Left lobe of liver (tissue), 2 donors: ENCODE data around the gene CEP57L1. TPM values are rescaled to one million over a fixed set of nuclear protein-coding genes. Genes with fewer than 3 reads are reported as not detected.
"Not testable (repeated sequence)": the region's sequence is repeated elsewhere in the genome, so short reads cannot be mapped to it uniquely, and the experiment has no call there.

Source experiments
- ATAC-seq: fragments of 200-7000 bp; cut with Tn5 transposase; one replicate; pipeline ENCODE4 v1.9.1; 2020; ENCODE audit warnings: mild to moderate bottlenecking, moderate library complexity
- DNase-seq: peaks from one replicate; pipeline ENCODE4 v3.0.0-alpha.2; 2020; ENCODE audit warnings: low spot score
- total RNA-seq: library from RNA; stranded (reverse); gene quantifications from one replicate; pipeline ENCODE4 v1.2.1, GENCODE V29; 2021
- donor health status: DM: no; HTN: no; CAD: no; lungs with moderate emphysema.
- donor health status: DM: no; HTN: yes; CAD: no.

CEP57L1 gene
- total RNA-seq, 1 donor from 2014 or later, result 7.2 TPM

DNA sequence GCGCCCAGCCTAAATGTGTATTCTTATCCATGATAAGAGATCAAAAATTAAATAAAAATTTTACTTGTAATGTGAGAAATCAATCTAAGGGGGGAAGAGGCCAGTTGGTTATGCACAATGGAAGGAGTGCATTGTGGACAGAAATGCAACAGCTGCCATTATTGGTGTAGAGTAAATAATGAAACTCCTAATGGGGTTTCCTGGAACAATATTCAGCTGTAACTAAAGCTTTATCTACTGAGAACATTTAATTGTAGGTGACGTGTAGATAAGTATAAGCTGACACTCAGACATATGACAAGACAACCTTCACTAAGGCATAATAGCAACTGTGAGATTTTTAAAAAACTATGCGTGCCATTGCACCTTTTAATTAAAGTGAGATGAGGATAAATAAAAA, 71.4 kb downstream of the CEP57L1 start:
- DNase-seq (no peak), ATAC-seq (no peak)

DNA sequence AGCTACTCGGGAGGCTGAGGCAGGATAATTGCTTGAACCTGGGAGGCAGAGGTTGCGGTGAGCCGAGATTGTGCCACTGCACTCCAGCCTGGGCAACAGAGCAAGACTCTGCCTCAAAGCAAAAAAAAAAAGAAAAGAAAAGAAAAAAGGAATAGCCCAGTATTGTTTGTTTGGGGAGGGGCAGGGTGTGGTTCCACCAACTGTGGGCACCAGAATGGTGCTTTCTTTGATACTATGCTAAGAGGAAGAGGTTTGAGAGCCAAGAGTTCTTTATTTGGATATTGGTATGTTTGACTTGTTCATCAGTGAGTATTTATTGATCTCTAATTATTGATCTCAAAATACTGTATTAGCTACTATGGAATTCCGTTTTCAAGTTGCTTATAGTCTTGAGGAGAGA, 72.3 kb downstream of the CEP57L1 start:
- ATAC-seq, result no peak

DNA sequence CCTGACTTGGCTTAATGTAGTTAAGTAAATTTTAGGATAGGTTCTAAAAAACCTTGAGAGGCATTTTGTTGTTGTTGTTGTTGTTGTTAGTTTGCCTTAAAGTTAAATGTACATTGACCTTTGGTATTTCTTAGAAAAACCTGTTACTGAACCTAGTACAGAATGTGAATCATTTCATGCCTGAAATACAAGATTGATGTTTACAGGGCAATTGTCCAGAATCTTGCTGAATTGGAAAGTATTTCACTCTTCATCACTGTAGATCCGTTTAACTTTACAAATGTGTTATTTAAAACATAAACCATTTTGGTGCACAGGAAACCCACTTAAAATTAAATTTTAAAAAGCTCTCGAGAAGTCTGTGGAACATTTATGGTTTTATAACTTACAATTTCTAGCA, 75.0 kb downstream of the CEP57L1 start:
- no peak for ATAC-seq
- no peak for DNase-seq

More for the DNA sequence above, 72.3 kb downstream of the CEP57L1 start:
- no peak for DNase-seq

DNA sequence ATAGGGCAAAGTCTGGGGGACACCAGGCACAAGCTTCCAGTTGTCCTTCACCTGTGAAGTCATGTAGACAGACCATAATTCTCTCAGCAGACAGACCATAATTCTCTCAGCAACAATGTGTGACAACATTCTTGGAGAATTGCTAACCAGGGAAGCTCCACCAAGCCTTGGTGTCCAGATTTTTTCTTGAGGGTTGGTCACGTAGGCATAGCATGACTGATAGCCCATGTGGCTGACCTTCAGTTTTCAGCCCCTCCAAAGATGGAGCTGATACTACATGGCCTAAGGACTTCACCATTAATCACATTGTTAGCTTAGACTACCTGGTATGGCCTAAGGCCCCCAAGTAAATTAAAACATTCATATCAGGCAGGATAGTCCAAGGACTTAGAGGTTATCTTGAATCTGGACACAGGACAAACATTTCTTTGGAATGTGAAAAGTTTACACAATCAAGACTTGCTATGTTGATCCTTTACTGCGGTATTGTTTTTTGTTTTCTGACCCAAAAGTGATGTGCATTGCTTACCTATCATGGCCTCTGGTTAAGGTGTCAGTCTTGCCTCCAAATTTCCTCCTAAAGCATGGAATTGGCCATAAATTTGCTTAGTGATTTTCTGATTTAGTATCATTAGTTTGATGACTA, 76.9 kb downstream of the CEP57L1 start:
- DNase-seq, result no peak

DNA sequence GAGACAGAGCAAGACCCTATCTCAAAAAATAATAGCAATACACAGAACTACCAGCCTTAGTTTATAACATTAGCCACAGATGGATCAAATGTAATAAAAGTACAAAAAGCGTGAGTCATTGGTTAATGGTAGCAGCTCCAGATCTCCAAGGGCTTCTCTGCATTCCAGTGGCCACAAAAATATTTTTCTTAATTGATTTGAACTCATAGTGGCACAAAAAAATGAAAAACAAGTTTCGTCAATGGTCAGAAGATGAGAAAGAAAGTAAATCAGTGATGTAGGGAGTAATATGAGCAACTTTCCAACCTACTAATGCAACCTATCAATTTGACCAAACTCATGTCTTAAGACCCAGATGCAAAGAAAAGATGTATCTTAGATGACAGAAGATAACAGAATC, 79.6 kb downstream of the CEP57L1 start:
- ATAC-seq (no peak), DNase-seq (no peak)

More for the DNA sequence above, 76.9 kb downstream of the CEP57L1 start:
- no peak for ATAC-seq

DNA sequence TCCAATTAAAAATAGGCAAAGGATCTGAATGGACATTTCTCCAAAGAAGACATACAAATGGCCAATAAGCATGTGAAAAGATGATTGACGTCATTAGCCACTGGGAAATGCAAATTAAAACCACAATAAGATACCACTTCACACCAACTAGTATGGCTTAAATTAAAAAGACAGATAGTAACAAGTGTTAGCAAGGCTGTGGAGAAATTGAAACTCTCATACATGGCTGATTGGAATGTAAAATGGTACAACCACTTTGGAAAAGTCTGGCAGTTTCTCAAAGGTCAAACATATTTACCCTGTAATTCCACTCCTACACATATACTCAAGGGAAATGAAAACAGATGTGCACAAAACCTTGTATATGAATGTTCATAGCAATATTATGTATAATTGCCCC, 83.6 kb downstream of the CEP57L1 start:
- no peak for ATAC-seq
- DNase-seq, result no peak

DNA sequence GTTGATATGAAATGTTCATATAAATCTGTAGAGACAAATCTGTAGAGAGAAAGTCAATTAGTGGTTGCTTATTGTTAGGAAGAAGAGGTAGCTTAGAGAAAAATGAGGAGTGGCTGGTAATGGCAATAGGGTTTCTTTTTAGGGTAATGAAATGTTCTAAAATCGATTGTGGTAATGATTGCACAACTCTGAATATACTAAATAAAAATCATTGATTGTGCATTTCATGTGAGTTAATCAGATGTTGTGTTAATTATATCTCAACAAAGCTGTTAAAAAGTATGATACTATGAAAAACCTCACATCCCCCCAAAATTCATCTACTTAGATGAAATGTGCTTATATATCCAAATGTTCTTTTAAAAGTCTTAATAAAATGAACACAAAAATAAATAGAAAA, 84.2 kb downstream of the CEP57L1 start:
- DNase-seq (no peak), ATAC-seq (no peak)

DNA sequence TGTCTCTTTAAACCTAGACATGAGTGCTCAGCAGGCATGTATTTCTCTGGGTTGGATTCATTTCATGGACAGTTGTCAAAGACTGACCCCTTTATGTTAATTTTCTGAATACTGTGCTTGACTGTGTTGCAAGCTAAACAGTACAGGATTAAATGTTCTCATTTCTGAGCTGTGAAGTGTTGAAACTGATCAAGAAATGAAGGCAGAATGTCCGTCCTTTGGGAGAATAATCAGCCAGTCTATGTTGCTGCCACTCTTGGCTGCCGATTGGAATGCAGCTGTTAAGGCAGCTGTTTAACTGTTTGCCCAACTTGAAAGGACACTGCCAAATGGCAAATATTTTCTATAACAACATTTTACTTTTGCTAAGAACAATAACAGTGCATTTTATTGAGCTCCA, 87.3 kb downstream of the CEP57L1 start:
- ATAC-seq, result peak; percentile 38
- no peak for DNase-seq

DNA sequence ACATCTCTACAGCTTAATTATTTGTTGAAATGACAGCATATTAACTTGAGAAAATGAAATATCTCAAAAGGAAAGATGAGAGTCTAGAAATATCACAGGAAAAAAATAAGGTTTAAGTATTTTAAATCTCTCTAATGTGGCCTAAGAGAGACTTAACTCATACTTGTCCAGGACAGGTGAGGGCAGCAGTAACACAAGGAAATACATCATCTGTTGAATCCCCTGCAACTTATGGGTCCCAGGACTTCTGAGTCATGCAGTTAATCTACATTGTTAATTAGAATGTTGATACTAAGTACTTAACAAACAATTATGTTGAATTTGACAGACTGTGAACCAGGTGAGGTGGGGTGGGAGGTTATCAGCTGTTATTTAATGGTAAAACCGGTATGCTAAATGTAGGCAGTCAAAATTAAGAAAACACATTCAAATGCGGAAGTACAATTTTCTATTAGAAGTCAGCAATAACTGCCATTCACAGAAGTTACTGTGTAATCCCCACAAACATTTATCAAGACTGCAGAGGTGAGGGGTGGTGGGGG, 87.9 kb downstream of the CEP57L1 start:
- ATAC-seq (no peak), DNase-seq (no peak)

DNA sequence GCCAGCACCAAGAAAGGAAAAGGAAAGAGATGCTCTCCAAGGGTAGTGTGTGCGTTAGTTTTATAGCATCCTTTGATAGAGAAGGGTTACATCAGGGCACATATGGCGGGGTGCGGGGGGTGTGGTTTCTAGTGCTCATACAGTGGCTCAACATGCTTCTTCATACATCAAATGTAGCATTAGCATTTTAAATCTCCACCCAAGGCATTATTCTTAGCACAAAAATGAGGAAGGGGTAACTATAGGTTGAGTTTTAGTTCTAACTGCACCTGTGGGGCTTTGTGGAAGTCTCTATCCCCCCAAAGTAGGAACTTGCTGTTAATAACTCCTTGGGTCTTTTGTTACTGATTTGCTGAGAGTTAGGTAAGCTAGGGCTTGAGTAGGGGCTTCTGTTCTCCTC, 89.3 kb downstream of the CEP57L1 start:
- ATAC-seq (no peak), DNase-seq (no peak)

DNA sequence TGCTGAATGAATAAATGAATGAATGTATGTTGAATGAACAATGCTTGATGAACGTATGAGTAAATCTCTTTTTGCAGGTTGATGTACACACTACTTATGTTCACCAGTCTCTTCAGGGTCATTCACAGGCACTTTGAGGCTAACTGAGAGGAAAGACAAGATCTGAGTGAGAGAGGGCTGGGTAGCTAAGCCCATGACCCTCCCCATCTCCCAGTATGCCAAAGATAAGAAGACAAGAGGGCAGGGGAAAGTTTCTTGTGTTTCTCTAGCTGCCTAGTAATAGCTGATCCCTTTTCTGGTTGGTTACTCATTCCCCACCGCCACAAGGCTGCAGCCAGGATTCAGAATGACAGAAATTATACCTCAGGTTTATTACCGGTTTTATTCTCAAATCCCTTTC, 90.7 kb downstream of the CEP57L1 start:
- ATAC-seq, result no peak
- DNase-seq, result no peak

DNA sequence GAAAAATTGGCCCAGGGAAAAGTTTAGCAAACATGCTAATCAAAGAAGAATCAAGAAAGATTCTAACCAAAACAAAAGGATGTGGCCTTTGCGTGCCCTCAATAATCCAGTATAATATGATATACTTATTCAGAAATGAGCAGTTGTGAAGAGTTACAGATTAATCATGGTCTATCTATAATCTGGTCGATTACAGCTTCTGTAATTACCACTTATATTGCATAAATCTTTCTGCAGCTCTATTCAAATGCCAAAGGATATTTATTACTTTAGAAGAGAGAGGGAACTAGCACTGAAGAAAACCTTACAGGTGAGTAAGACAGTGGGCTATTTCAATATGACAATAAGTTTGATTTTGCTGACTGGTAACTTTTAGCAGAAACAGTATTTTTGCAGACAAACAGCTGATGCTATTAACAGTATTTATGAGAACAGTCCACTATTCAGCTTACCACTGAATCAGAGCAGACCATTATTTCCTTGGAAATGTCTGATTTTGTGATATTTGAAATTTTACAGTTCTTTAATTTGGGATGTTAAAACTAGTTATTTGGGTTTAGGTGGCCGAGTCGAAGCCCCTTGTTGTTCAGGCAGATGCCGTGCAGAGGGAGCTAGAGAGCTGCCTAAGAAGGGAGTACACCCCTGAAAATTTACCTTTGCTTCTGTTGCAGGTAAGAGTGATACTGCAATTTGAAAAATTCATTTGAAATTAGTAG, 92.2 kb downstream of the CEP57L1 start:
- DNase-seq, result peak; percentile 64
- ATAC-seq, result peak; percentile 99

DNA sequence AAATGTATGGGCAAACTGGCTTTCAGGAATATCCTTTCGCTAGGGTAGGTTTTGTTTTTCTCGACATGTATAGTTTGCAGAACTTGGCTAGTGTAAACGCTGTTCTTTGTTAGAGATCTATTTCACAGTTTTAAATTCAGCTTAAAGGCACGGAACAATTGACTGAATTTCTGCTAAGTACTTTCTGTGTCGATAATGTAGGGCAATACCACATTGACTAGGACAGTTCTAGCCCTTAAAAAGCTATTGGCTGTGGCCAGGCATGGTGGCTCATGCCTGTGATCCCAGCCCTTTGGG, 92.8 kb downstream of the CEP57L1 start:
- DNase-seq (no peak), ATAC-seq (peak; percentile 28)

DNA sequence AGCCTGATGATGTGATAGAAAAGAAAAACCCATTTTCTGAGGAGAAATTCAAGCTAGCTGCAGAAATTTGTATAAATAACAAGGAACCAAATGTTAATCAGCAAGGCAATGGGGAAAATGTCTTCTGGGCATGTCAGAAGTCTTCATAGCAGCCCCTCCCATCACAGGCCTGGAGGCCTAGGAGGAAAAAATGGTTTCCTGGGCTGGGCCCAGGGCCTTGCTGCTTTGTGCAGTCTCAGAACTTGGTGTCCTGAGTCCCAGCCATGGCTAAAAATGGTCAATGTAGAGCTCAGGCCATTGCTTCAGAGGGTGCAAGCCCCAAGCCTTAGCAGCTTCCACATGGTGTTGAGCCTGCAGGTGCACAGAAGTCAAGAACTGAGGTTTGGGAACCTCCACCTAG, 96.1 kb downstream of the CEP57L1 start:
- not testable (repeated sequence) for ATAC-seq, DNase-seq

DNA sequence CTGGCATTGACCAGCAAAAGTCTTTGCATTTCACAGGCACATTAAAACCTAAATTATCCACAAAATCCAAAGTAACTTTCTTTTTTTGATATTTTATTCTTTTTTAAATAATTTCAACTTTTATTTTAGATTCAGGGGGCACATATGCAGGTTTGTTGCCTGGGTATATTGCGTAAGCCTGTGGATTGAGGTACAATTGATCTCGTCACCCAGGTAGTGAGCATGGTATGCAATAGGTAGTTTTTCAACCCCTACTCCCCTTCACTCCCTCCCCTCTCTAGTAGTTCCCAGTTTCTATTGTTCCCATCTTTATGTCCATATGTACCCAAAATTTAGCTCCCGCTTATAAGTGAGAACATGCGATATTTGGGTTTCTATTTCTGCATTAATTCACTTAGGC, 97.6 kb downstream of the CEP57L1 start:
- DNase-seq (no peak), ATAC-seq (no peak)

DNA sequence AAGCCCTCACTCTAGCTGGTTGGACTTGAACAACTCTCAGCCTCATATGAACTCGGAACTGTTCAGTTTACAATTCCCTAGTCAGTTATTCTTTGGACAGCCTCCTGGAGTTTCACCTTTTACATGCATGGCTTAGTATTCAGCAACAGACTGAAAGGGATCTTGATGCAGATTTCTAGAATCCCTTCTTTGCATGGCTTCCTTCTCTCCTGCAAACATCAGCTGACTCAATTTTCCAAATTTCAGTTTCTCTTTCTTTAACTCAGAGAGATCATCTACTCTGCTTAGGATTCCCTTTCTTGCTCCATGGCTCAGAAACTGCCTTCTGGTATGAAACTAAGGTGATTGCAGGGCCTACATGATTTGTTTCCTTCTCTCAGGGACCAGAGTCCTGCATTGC, 99.6 kb downstream of the CEP57L1 start:
- DNase-seq, result no peak
- ATAC-seq, result peak; percentile 91

DNA sequence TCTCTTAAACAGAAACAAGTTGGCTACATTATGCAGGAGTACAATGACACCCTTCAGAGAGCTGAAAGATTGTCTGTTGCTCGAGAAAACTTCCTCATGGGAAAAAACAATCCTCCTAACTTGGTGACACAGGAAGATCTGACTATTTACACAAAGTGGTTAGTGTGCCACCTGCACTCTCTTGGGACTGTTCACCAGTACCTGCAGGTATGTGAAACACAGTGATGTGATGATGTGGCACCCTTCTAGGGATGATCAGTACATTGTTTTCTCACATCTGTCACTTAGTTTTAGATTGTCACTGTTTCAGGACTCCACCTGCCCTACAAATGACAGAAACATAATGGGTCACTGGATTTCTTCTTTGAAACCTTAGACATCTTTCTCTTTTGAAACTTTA, 101.8 kb downstream of the CEP57L1 start:
- no peak for ATAC-seq
- DNase-seq, result no peak

DNA sequence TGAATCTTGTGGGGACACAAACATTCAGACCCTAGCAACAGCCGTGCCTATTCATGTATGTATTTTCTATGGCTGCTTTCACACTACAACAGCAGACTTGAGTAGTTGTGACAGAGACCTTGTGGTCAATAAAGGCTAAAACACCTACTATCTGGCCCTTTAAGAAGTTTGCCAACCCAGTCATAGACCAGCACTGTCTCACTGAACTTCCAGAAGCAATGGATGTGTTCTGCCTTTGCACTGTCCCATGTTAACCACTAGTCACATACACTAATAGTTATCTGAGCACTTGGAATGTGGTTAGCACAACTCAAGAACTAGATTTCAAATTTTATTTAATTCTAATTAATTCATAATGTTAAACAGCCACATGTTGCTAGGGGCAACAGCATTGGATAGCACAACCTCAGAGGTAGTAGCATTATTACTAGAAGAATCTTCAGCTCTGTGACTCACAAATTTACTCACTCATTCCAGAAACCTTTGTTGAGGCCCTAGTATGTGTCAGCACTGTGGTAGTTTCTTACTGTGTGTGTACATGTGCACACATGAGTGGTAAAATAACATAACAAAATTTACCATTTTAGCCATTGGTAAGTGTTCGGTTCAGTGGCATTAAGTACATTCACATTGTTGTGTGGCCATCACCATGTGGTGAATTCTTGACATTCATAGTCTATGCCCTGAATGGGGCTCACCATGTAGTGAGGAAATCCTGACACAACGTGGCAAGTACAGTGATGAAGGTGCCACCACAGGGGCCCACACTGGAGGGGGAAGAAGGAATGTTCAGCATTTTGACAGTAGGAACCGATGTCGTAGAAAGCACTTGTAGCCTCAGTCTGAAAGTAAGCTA, 107.3 kb downstream of the CEP57L1 start:
- no peak for DNase-seq
- no peak for ATAC-seq

DNA sequence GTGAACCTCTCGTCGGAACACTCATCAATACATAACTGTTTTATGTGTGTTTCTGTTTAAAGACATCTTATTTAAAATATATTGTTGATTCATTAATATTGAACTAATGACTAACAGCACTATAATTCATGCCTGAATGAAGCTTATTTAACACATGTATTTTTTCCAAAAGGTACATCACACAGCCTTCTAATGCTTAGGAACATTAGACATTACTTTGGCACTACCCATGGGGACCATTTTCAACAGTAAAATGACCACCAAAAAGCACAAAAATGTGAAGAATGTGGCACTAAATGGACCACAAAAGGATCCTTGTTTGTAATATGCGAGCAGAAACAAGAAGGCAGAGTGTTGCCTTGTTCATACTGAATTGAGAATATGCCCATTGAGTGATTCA, 109.2 kb downstream of the CEP57L1 start:
- ATAC-seq (no peak), DNase-seq (no peak)

DNA sequence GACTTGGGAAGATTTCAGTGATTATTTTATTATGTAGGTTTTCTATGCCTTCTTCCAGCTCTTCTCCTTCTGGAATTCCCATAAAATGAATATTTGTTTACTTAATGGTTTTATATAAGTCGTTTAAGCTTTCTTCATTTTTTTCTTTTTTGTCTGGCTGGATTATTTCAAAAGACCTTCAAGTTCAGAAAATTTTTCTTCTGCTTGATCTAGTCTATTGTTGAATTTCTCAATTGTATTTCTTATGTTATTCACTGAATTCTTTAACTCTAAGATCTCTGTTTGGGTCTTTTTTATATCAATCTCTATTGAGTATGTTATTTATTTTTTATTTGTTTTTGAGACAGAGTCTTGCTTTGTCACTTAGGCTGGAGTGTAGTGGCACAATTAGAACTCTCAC, 117.4 kb downstream of the CEP57L1 start:
- ATAC-seq, result no peak
- DNase-seq, result no peak
